Hypothalamus (tissue), 51 donors: Measurements from ENCODE around the gene OR5D16.
"Not testable (repeated sequence)": the region's sequence is repeated elsewhere in the genome, so short reads cannot be mapped to it uniquely, and the experiment has no call there.

Experiments used
- DNase-seq, 51 donors: peaks; one replicate each; lab custom pipeline; 2025; lab: John Stamatoyannopoulos, UW

Gene OR5D16

DNA sequence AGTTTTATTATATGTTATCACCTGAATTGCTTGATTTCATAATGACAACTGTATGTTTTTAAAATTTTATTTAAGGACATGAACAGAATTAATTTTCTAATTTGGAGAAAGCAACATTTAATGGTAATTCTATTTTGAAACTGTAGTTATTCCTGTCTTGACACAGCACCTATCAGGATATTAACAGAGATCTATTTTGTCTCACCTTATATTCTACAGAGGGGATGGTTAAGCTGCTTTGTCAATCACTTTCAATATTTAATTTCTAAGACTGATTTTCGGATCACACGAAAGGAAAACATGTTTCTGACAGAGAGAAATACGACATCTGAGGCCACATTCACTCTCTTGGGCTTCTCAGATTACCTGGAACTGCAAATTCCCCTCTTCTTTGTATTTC is at the start of gene OR5D16:
Gene OR5D16, plus strand, starts transcription at position 301 of the 400 bp plus-strand sequence. Its CDS starts 0 bp downstream, at position 301.
- no peak for DNase-seq

DNA sequence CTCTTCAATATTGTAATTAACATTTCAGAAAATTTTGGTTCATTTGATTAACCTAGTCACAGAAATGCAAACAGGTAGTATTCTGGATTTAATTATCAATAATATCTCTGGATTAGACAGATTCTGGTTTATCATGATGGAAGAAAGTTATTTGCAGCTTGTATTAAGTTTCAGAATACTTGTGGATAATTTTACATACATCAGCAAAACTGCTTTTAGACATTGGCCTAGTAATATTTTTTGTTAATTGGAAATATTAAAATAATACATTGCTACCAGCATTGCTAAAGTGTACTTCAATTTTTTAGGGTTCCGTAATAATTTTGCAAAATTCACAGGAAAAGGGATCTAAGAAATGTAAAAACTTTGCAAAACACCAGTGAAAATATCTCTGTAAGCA is 46.9 kb upstream of the OR5D16 start:
- no peak for DNase-seq

DNA sequence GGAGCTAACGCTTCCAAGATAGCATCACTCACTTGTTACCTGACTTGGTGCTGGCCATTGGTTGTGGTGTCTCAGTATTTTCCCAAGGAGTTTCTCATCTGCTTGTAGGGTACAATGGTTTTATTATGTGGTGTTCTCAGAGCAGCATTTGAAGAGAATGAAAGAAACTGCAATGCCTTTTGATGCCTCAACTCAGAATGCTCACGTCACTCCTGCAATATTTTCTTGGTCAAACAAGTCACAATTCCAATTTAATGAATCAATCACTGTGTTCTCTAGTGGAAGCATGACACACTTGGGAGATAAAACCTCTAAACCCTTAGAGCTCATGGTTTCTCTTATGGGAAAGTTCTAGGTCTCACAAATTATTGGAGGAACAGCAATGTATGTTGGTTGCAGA is 45.2 kb upstream of the OR5D16 start:
- no peak for DNase-seq

DNA sequence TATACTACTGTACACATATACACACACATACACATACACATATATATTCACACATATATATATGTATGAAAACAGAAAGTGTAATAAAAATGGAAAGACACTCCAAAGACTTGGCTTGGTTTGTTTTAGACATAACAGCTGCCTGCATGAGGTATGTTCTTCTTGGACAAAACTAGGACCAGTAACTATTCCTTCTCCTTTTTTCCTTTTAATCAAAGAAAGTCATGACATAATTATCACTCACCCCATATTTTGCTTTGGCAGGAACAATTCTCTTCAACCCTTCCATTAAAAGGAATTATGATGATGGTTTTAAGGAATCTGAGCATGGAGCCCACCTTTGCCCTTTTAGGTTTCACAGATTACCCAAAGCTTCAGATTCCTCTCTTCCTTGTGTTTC is 43.3 kb upstream of the OR5D16 start, which contains the start of gene OR5D14:
Gene OR5D14, plus strand, starts transcription at position 301 of the 400 bp plus-strand sequence. Its CDS starts 0 bp downstream, at position 301.
- no peak for DNase-seq

DNA sequence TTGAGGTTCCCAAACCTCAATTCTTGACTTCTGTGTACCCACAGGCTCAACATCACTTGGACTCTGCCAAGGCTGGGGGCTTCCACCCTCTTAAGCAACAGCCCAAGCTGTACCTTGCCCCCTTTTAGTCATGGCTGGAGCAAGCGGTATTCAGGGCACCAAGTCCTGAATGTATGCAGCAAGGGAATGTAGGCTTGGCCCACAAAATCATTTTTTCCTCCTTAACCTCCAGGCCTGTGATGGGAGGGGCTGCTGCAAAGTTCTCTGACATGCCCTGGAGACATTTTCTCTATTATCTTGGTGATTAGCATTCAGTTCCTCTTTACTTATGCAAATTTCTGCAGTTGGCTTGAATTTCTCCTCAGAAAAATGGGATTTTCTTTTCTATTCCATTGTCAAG is 32.3 kb upstream of the OR5D16 start:
- DNase-seq, result no peak

DNA sequence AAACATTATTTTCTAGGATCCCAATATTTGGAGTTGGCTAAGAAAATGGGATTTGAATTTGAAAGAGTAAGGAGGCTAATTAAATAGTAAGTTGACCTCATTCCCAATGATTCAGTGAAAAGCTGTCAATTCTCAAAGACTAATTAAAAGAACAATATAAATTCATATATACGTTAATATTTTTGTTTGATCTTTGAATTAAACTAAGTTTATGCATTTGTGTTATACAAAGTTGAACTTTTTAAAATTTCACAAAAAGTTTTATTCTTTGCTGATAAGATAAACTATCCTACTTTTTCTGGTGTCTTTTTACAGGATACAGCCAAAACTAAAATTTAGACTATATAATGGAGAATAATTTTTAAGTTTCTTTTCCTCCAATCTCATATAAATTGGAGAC is 27.5 kb upstream of the OR5D16 start, which contains the start of gene OR5L1:
Gene OR5L1, plus strand, starts transcription at position 301 of the 400 bp plus-strand sequence. CDS start 100 bp downstream, outside the sequence.
- no peak for DNase-seq

DNA sequence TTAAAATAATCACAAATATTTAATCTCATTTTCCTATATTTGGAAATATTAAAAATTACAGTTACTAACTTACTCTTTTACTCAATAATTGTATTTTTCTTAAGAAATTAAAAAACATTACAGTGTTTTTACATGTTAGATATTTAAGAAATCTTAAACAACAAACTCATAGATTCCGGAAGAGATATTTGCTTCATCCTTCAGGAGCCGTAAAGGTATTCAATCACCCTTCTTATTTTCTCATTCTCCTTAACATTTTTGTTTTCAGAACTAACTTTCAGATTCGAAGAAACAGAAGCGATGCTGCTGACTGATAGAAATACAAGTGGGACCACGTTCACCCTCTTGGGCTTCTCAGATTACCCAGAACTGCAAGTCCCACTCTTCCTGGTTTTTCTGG is 19.2 kb upstream of the OR5D16 start, which contains the start of gene OR5D18:
Gene OR5D18, plus strand, starts transcription at position 301 of the 400 bp plus-strand sequence. Its CDS starts 0 bp downstream, at position 301.
- no peak for DNase-seq

DNA sequence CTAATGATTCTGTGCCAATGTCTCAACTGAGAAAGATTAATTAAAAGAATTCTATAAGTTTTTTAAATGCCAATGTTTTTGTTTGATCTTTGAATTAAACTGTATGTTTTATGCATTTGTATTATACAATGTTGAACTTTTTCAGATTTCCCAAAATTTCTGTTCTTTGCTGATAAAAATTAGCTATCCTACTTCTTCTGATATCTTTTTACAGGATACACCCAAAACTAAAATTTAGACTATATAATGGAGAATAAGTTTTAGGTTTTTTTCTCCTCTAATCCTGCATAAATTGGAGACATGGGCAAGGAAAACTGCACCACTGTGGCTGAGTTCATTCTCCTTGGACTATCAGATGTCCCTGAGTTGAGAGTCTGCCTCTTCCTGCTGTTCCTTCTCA is 11.6 kb upstream of the OR5D16 start, which contains the start of gene OR5L2:
Gene OR5L2, plus strand, starts transcription at position 301 of the 400 bp plus-strand sequence. Its CDS starts 0 bp downstream, at position 301.
- no peak for DNase-seq

DNA sequence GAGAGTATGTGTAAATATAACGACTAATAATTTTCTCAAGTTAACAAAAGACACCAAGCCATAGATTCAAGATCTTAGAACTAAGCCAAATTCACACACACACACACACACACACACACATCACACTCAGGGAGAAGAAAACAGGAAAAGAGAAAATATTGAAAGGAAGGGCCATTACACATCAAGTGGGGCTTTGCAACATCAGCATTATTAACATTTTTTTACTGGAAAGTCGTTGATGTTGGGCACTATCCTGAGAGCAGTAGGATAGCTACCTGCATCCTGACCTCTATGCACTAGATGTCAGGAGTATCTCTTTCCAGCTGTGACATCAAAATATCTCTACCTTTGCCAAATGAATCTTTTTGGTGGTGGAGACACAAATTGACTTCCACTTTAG is 8.9 kb downstream of the OR5D16 start:
- no peak for DNase-seq

DNA sequence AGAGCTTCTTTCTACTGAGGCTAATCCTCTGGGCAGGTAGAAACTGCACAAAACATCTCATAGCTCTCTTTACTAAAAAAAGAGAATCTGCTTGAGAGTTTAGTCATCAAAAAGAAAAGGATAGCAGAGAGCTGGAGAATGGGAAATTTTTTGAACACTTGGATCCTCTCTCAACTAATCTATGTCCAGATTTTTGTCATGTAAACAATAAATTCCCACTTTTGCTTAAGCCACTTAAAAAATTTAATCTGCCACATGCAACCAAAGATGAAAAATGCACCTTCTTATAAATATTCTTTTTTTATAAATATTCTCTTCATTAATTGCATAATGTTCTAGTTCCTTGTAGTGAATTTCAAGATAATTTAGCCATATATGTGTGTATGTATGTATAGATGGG is 10.5 kb downstream of the OR5D16 start:
- no peak for DNase-seq

DNA sequence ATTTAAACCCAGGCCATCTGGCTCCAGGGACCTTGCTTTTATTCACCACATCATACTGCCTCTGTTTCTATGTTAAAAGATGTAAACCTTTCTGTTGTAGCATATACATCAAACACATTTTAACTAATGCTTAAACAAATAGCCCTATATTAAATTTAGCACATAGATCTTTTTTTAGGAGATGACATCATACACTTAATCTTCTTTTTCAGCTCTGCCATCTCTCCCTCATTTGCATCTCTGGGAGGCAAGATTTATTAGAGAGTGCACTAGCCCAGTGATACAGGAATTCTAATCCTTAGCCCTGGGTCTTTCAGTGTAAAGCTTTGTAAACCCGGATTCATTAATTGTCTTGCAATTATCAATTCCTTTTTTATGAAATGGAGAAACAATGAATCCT is 13.6 kb downstream of the OR5D16 start:
- DNase-seq, result no peak

DNA sequence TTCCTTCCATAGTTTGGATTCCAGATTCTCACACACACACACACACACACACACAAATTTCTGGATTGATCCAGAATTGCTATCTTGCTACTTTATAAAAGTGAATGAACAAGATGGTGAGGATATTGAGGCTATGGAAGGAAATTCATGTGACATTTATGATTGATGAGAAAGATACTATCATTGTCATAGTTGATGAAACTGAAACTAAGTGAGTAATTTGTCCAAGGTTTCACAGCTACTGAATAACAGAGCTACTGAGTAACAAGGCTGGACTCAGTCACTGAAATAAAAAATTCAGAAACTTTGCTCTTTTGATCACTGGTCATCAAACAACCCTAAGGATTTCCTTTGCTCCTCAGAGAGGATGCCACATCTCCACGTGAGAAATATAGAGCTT is 16.2 kb downstream of the OR5D16 start:
- DNase-seq, result no peak

DNA sequence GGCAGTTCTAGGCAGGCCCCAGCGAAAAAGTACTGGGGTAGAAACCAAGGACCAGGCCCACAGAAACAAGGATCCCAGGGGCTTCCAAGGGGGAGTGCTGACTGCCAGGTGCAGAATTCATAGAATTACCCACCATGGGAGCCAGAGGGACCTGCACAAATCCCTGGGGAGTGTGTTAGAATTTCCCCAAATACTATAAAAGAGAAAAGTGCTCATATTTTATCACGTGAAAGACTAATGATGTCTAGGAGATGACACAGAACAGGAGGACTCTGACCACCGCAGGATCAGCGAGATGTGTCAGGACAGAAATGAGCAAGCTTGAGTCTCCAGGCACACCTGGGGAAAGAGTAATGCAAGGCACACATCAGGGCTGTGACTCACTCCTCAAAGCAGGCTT is 28.8 kb downstream of the OR5D16 start:
- DNase-seq, result not testable (repeated sequence)

DNA sequence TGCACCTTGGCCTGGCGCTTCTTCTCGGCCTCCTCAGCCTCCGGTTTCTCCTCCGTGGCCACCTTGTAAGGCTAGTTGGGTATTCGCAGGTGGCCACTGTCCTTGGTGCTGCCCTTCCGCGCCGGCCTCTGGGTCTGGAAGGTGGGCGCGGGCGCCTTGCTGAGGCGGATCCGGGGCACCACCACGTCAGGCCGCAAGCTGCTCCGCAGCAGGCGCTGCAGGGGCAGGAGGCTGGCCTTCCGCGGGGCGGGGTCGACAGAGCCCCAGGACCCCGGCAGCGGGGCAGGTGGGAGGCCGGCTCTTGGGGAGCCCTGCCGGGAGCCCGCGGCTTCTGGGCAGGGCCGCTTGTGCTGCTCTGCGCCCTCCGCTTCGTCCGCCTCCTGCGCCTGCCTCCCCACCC is 34.2 kb downstream of the OR5D16 start:
- DNase-seq, result not testable (repeated sequence)

DNA sequence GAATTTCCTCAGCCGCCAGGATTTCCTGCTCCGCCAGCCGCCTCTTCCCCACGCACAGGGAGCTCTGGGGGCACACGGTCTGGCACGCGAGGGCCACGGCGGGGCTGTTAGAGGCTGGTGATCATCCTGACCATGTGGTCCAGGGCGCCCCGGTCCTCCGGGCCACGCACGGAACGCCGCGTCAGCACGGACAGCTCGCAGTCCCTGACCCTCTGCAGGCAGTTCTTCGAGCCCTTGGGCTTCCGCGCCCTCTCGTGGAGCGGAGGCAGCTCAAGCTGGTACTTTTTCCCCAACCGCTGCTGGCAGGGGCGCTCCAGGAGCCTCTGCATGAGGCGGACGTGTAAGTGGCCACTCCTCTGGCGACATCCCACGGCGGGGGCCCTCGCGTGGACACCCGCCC is 34.6 kb downstream of the OR5D16 start:
- peak in 1 of 51 donors; percentile 16 for DNase-seq

DNA sequence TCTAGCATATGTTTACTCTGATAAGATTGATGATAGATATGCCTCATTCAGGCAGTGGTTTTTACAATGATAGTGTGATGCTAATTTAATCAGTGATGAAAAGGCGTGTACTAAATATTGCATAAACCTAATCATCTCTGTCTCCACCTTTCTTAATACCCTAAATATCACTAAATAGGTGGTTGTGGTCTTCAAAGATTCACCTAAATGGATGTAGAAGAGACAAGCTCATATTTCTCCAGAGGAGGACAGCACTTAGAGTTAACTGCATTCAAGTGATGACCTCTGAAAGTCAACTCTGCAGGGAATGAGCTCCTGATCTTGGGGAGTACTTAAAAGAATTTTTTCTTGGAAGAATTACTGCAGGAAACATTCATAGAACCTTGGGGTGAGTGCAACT is 44.4 kb downstream of the OR5D16 start, which contains the start of gene TRIM51:
Gene TRIM51, plus strand, starts transcription at position 301 of the 400 bp plus-strand sequence. CDS start 2,132 bp downstream, outside the sequence.
- not testable (repeated sequence) for DNase-seq

DNA sequence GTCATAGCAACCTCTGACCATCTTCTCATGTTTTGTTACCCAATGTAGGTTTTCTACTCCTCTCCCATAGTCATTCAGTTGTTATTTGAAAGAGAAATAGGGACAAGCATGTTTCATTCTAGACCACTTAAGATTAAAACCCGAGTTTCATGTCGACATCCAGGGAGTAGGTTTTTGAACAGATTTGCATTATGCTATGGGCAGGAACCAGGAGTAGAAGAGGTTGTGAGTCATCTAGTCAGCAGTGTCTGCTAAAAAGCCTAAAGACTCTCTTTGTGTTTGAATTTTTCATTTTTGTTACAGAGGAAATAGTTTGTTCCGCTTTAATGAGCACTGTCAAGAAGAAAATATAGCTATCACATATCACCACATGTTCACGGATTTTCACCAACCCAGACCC is 46.4 kb downstream of the OR5D16 start:
- DNase-seq, result not testable (repeated sequence)

DNA sequence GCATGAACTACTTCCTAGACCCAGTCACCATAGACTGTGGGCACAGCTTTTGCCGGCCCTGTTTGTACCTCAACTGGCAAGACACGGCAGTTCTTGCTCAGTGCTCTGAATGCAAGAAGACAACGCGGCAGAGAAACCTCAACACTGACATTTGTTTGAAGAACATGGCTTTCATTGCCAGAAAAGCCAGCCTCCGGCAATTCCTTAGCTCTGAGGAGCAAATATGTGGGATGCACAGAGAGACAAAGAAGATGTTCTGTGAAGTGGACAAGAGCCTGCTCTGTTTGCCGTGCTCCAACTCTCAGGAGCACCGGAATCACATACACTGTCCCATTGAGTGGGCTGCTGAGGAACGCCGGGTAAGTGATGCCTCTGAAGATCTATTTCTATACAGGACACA is 46.9 kb downstream of the OR5D16 start:
- not testable (repeated sequence) for DNase-seq
